GM12891 (cell line): ENCODE results near the gene UBE2D3.

ENCODE experiments used
- POLR2A ChIP-seq: IDR thresholded peaks from 2 replicates; pipeline ENCODE4 v1.6.1; 2011; ENCODE audit warnings: low read depth, low read length, control low read depth
- POLR2AphosphoS5 ChIP-seq: IDR thresholded peaks from 2 replicates; pipeline ENCODE4 v1.6.1; 2011; ENCODE audit warnings: low read depth, low read length, control low read depth
- POU2F2 ChIP-seq: IDR thresholded peaks from 2 replicates; pipeline ENCODE4 v1.6.1; 2011; ENCODE audit warnings: low read depth, mild to moderate bottlenecking, control low read depth, low read length, moderate library complexity
- SPI1 ChIP-seq: IDR thresholded peaks from 2 replicates; pipeline ENCODE4 v1.6.1; 2011; ENCODE audit warnings: low read depth, low read length, control low read depth
- TAF1 ChIP-seq: IDR thresholded peaks from 2 replicates; pipeline ENCODE4 v1.6.1; 2011; ENCODE audit warnings: low read depth, low read length, control low read depth

DNA sequence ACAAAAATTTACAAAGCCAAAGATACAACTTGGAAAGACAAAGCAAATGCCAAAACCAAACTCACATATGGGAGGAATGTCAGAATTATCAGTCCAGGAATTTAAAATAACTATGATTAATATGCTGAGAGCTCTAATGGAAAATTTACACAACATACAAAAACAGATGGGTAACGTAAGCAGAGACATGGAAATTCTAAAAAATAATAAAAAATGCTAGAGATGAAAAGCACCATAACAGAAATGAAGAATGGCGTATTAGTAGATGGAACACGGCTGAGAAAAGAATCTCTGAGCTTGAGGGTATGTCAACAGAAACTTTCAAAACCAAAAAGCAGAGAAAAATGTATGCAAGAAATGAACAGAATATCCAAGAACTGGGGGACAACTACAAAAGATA, 62.5 kb downstream of the UBE2D3 start:
- TF ChIP-seq POLR2AphosphoS5 (no peak), SPI1 (no peak), POLR2A (no peak), TAF1 (no peak), POU2F2 (no peak)
